ENCODE measurements around the gene PRKAA1.

Gene PRKAA1

DNA sequence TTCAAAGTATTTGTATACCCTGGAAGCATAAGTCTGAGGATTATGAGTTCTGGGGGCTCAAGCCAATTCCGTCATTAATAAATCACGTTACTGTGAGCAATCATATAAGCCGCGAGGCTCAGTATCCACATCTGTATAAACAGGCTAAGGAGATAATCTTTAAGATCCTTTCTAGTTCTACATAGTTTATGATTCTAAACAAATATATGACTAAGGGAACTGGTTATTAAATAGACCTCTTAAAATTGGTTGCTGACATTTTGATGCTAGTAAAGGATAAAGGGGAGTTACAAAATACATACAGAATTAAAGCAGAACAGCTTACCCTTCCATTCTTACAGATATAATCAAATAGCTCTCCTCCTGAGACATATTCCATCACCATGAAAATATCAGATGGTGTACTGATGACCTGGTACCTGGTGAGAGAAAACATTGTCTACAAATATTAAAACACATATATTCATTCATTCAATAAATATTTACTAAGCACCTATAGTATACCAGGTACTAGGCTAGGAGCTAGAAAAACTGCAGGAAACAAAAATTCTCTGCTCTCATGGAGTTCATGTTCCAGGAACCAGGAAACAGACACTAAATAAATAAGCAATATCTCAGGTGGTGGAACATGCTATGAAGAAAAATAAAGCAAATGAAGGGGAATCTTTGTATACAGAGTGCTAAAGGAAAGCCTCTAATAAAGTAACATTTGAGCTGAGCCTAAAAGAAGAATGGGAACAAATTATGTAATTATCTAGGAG lies 22.9 kb downstream of the PRKAA1 start:
- Histone ChIP-seq H3K79me2 (ENCODE audit: insufficient read depth, low read length) (peaks cover 22% of the 10 kb centered on the region), H3K4me2 (ENCODE audit: low read depth, low read length, poor library complexity, severe bottlenecking) (no peak overlapping the region), H2AFZ (ENCODE audit: low read depth, low read length, severe bottlenecking) (no peak overlapping the region), H3K27me3 (ENCODE audit: low read length) (no peaks in the 10 kb centered on the region), H3K9me2 (replicated peaks; ENCODE audit: insufficient read depth, low read length) (no peaks in the 10 kb centered on the region), H3F3A (ENCODE audit: insufficient read depth) (0 out of 2 replicates have a peak, but pooled peaks cover 3% of the 10 kb centered on the region), H3K9ac (ENCODE audit: low read length) (no peak overlapping the region), H3K27ac (ENCODE audit: low read depth, low read length) (no peak overlapping the region), H4K20me1 (ENCODE audit: low read depth, low read length) (no peaks in the 10 kb centered on the region), H3K36me3 (ENCODE audit: low read length) (peaks cover 30% of the 10 kb centered on the region), H3K9me3 (ENCODE audit: insufficient read depth, low read length) (no peaks in the 10 kb centered on the region), H3K4me3 (ENCODE audit: insufficient read depth, low read length, poor library complexity, severe bottlenecking) (no peak overlapping the region)
- TF ChIP-seq, protein P1, sequence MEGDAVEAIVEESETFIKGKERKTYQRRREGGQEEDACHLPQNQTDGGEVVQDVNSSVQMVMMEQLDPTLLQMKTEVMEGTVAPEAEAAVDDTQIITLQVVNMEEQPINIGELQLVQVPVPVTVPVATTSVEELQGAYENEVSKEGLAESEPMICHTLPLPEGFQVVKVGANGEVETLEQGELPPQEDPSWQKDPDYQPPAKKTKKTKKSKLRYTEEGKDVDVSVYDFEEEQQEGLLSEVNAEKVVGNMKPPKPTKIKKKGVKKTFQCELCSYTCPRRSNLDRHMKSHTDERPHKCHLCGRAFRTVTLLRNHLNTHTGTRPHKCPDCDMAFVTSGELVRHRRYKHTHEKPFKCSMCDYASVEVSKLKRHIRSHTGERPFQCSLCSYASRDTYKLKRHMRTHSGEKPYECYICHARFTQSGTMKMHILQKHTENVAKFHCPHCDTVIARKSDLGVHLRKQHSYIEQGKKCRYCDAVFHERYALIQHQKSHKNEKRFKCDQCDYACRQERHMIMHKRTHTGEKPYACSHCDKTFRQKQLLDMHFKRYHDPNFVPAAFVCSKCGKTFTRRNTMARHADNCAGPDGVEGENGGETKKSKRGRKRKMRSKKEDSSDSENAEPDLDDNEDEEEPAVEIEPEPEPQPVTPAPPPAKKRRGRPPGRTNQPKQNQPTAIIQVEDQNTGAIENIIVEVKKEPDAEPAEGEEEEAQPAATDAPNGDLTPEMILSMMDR (IDR thresholded peaks at IDR 0.05; ENCODE audit: insufficient read depth, low read length, poor library complexity, severe bottlenecking) = no peak
- no peak for TF ChIP-seq EZH2phosphoT487 (conservative IDR thresholded peaks at IDR 0.05; ENCODE audit: low read length)

DNA sequence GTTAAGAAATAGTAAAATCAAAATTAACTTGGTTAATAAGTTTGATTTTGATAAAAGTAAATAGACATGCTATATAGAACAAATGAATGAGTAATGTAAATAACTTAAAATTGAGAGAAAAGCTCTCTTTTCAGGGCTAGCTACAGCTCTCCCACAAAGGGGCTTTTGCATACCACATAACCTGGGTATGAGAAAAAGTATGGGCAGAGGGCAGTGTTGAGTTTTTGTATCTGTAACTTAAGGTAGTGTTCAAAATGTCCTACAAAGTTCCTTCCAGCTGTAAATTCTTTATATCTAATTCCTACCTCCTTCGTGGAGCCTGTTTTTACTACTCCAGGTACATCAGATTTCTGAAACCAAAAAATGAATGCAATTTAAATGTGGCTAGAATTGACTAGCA lies 23.6 kb downstream of the PRKAA1 start:
- no peak for TF ChIP-seq EZH2phosphoT487 (conservative IDR thresholded peaks at IDR 0.05; ENCODE audit: low read length)
- Histone ChIP-seq H3K4me3 (ENCODE audit: insufficient read depth, low read length, poor library complexity, severe bottlenecking) (no peak overlapping the region), H3K27ac (ENCODE audit: low read depth, low read length) (no peak overlapping the region), H2AFZ (ENCODE audit: low read depth, low read length, severe bottlenecking) (no peak overlapping the region), H3K9me2 (replicated peaks; ENCODE audit: insufficient read depth, low read length) (no peaks in the 10 kb centered on the region), H3K36me3 (ENCODE audit: low read length) (peaks cover 30% of the 10 kb centered on the region), H3K27me3 (ENCODE audit: low read length) (no peaks in the 10 kb centered on the region), H3K79me2 (ENCODE audit: insufficient read depth, low read length) (peaks cover 16% of the 10 kb centered on the region), H3K4me2 (ENCODE audit: low read depth, low read length, poor library complexity, severe bottlenecking) (no peak overlapping the region), H4K20me1 (ENCODE audit: low read depth, low read length) (no peaks in the 10 kb centered on the region), H3K9ac (ENCODE audit: low read length) (no peak overlapping the region), H3F3A (ENCODE audit: insufficient read depth) (0 out of 2 replicates have a peak, but pooled peaks cover 3% of the 10 kb centered on the region), H3K9me3 (ENCODE audit: insufficient read depth, low read length) (no peaks in the 10 kb centered on the region)

DNA sequence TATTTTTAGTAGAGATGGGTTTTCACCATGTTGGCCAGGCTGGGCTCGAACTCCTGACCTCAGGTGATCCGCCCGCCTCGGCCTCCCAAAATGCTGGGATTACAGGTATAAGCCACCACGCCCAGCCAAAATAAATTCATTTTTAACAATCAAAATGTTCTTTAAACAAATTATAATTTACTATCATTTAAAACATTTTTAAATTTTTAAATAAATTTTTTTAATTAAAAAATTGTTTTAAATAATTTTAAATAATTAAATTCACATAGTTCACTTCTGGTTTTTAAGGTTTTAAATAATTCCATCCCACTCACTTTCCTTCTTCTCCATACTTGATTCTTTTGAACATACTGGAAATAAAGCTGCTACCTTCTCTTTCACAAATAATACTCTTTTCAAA lies 27.4 kb downstream of the PRKAA1 start:
- Histone ChIP-seq H3K27me3 (ENCODE audit: low read length) (no peaks in the 10 kb centered on the region), H3K27ac (ENCODE audit: low read depth, low read length) (no peak overlapping the region), H3K79me2 (ENCODE audit: insufficient read depth, low read length) (no peaks in the 10 kb centered on the region), H4K20me1 (ENCODE audit: low read depth, low read length) (no peaks in the 10 kb centered on the region), H3K9me3 (ENCODE audit: insufficient read depth, low read length) (no peaks in the 10 kb centered on the region), H3K36me3 (ENCODE audit: low read length) (peaks cover 53% of the 10 kb centered on the region), H3K4me3 (ENCODE audit: insufficient read depth, low read length, poor library complexity, severe bottlenecking) (no peak overlapping the region), H2AFZ (ENCODE audit: low read depth, low read length, severe bottlenecking) (no peak overlapping the region), H3K9me2 (replicated peaks; ENCODE audit: insufficient read depth, low read length) (no peaks in the 10 kb centered on the region), H3K9ac (ENCODE audit: low read length) (no peak overlapping the region), H3F3A (ENCODE audit: insufficient read depth) (0 out of 2 replicates have a peak, but pooled peaks cover 7% of the 10 kb centered on the region), H3K4me2 (ENCODE audit: low read depth, low read length, poor library complexity, severe bottlenecking) (no peak overlapping the region)
- TF ChIP-seq EZH2phosphoT487 (conservative IDR thresholded peaks at IDR 0.05; ENCODE audit: low read length) = no peak
- TF ChIP-seq, protein P1 (IDR thresholded peaks at IDR 0.05; ENCODE audit: insufficient read depth, low read length, poor library complexity, severe bottlenecking) = no peak

DNA sequence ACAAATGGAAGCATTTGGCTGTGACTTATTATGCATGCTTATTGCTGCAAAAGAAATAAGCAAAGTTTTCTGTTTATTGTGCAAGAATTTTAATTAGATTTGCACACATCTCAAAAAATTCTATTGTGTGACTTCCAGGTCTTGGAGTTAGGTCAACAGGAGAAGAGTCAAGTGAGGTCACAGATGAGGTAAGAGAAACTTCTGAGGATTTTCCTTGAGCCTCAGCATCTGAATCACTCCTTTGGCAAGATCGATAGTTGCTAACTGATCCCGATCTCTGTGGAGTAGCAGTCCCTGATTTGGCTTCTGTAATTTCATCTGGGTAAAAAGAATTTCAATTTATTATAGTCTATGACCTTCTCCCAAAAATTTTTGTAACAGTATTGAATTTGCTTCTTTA lies 35.5 kb downstream of the PRKAA1 start:
- H3K79me2 ChIP-seq (ENCODE audit: insufficient read depth, low read length) = no peaks in the 10 kb centered on the region
- H3K4me2 ChIP-seq (ENCODE audit: low read depth, low read length, poor library complexity, severe bottlenecking) = no peak overlapping the region
- peaks cover 38% of the 10 kb centered on the region for H3F3A ChIP-seq (ENCODE audit: insufficient read depth)
- H3K9me3 ChIP-seq (ENCODE audit: insufficient read depth, low read length) = no peaks in the 10 kb centered on the region
- H2AFZ ChIP-seq (ENCODE audit: low read depth, low read length, severe bottlenecking) = no peak overlapping the region
- H3K27ac ChIP-seq (ENCODE audit: low read depth, low read length) = no peak overlapping the region
- H4K20me1 ChIP-seq (ENCODE audit: low read depth, low read length) = 0 out of 2 replicates have a peak, but pooled peaks cover 4% of the 10 kb centered on the region
- H3K4me3 ChIP-seq (ENCODE audit: insufficient read depth, low read length, poor library complexity, severe bottlenecking) = no peak overlapping the region
- no peak for TF ChIP-seq EZH2phosphoT487 (conservative IDR thresholded peaks at IDR 0.05; ENCODE audit: low read length)
- TF ChIP-seq, protein P1 (IDR thresholded peaks at IDR 0.05; ENCODE audit: insufficient read depth, low read length, poor library complexity, severe bottlenecking) = no peak
- H3K36me3 ChIP-seq (ENCODE audit: low read length) = peaks cover 59% of the 10 kb centered on the region
- H3K9ac ChIP-seq (ENCODE audit: low read length) = no peak overlapping the region
- no peaks in the 10 kb centered on the region for H3K27me3 ChIP-seq (ENCODE audit: low read length)
- H3K9me2 ChIP-seq (replicated peaks; ENCODE audit: insufficient read depth, low read length) = no peaks in the 10 kb centered on the region

All from SU-DHL-6 (cell line).